BE2C (cell line): ENCODE results near the gene ZHX3.

ENCODE experiments used
- DNase-seq: peaks from one replicate; pipeline ENCODE4 v3.0.0-alpha.2; 2020
- H3K27me3 ChIP-seq: fragments of 250-450 bp; sonication (Bioruptor Pico); 2 replicates; pipeline ENCODE4 v1.5.1; 2020; ENCODE audit warnings: mild to moderate bottlenecking
- H3K36me3 ChIP-seq: fragments of 250-450 bp; sonication (Bioruptor Pico); 2 replicates; pipeline ENCODE4 v1.5.1; 2020; ENCODE audit warnings: mild to moderate bottlenecking
- H3K4me1 ChIP-seq: fragments of 250-450 bp; sonication (Bioruptor Pico); 2 replicates; pipeline ENCODE4 v1.5.1; 2020
- H3K4me3 ChIP-seq: 2 replicates; pipeline ENCODE4 v1.5.1; 2011; ENCODE audit warnings: low read depth, low read length
- H3K9me3 ChIP-seq: fragments of 250-450 bp; sonication (Bioruptor Pico); 2 replicates; pipeline ENCODE4 v1.5.1; 2020
- TF ChIP-seq, protein P1 (sequence below): IDR thresholded peaks from 2 replicates; pipeline ENCODE4 v1.5.1; 2012; ENCODE audit warnings: mild to moderate bottlenecking, low read depth, low read length

Gene ZHX3

DNA sequence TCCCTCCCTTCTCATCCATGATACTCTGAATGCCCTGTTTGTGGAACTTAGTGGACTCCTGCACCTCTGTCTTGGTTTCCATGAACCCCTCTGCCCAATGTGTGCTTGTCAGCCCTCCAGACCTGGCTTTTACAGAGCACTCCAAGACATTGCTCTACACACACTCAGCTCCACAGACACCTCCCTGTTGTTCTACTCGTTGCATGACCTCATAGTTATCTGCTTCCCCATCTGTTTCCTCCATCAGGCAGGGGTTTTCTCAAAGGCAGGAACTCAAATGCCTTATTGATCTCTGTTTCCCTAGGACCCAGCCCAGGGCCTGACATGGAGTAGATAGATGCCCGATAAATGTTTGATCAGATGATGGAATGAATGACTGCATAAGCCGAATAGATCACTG, 166.9 kb downstream of the ZHX3 start:
- DNase-seq, result no peak
- Histone ChIP-seq H3K27me3 (no peaks in the 10 kb centered on the region), H3K9me3 (no peaks in the 10 kb centered on the region), H3K36me3 (no peaks in the 10 kb centered on the region; the same call in 1 of the 2 replicates), H3K4me1 (no peaks in the 10 kb centered on the region), H3K4me3 (no peak overlapping the region)
- TF ChIP-seq, protein P1, sequence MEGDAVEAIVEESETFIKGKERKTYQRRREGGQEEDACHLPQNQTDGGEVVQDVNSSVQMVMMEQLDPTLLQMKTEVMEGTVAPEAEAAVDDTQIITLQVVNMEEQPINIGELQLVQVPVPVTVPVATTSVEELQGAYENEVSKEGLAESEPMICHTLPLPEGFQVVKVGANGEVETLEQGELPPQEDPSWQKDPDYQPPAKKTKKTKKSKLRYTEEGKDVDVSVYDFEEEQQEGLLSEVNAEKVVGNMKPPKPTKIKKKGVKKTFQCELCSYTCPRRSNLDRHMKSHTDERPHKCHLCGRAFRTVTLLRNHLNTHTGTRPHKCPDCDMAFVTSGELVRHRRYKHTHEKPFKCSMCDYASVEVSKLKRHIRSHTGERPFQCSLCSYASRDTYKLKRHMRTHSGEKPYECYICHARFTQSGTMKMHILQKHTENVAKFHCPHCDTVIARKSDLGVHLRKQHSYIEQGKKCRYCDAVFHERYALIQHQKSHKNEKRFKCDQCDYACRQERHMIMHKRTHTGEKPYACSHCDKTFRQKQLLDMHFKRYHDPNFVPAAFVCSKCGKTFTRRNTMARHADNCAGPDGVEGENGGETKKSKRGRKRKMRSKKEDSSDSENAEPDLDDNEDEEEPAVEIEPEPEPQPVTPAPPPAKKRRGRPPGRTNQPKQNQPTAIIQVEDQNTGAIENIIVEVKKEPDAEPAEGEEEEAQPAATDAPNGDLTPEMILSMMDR, result no peak

DNA sequence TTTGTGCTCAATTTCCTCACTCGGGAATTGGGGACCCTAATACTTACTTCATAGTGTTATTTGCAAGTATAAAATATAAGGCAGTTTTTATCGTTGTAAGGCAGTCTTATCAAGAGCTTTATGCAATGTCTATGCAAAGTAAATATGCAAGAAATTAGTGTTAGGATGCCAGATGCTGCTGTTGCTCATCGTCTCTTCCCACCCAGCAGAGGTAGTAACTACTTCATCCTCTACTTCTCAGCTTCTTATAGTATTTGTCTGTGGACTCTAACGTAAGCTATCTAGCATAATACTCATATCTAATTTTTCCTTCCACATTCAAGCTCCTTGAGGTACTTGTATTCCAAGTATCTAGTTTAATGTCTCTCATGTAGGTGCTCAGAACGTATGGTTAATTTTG, 168.6 kb downstream of the ZHX3 start:
- Histone ChIP-seq H3K4me1 (no peaks in the 10 kb centered on the region), H3K4me3 (no peak overlapping the region), H3K36me3 (no peaks in the 10 kb centered on the region), H3K27me3 (no peaks in the 10 kb centered on the region), H3K9me3 (no peaks in the 10 kb centered on the region)
- DNase-seq, result no peak
- TF ChIP-seq, protein P1, result no peak

DNA sequence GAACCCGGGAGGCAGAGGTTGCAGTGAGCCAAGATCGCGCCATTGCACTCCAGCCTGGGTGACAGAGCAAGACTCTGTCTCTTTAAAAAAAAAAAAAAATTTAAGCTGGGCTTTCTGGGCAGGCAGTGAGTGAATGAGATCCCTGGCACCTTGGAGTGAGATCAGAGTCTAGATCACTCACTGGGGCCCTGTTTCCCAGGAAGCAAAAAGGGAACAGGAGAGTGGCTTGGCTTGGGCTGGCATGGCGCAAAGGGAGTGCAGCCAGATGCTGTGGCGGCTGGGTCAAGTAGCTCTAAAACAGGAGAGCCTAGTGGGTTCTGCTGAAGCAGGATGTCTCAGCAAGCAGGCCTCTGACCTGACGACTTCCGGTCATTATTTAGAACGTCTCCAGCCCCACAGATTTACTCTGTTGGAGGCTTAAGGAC, 169.8 kb downstream of the ZHX3 start:
- no peak overlapping the region for H3K4me3 ChIP-seq
- no peaks in the 10 kb centered on the region for H3K27me3 ChIP-seq
- H3K4me1 ChIP-seq, result no peaks in the 10 kb centered on the region
- TF ChIP-seq, protein P1, result no peak
- no peaks in the 10 kb centered on the region for H3K36me3 ChIP-seq
- no peak for DNase-seq
- H3K9me3 ChIP-seq, result no peaks in the 10 kb centered on the region

DNA sequence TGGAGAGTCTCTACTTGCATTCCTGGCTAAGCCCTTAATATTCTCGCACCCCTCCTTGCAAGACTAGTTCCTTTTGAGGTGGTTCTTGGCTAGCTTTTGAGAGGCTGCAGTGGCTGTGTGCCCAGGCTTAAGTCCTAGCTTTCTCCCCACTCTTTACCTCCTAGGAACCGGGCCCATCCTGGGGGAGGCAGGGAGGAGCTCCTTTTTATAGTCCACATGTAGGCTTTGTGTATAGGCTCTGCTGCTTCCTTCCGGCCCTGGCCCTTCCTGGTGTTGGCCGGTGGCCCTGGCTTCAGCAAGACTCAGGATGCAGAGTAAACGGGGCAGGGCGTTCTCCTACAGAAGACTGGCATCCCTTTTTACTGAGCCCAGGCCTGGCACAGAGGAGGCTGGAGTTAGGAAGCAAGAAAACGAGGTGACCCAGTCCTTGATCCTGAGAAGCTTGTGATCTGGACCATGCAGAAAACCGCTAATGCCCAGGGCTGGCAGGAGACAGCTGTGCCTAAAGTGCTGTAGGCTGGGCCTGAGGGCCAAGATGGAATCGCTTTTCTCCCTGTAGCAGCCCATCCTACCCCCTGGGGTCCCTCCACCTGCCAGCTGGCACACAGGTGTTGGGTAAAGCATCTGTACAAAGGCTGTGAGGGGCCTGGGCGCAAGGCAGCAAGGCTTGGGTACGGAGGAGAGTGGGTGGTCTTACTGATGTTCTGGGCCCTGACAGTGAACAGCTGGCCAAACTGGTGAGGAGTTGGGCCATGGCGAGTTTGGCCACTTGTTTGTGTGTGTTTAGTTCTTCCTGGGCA, 171.5 kb downstream of the ZHX3 start:
- Histone ChIP-seq H3K4me1 (no peaks in the 10 kb centered on the region), H3K27me3 (no peaks in the 10 kb centered on the region), H3K4me3 (no peak overlapping the region), H3K9me3 (no peaks in the 10 kb centered on the region), H3K36me3 (no peaks in the 10 kb centered on the region)
- TF ChIP-seq, protein P1, result no peak
- no peak for DNase-seq

DNA sequence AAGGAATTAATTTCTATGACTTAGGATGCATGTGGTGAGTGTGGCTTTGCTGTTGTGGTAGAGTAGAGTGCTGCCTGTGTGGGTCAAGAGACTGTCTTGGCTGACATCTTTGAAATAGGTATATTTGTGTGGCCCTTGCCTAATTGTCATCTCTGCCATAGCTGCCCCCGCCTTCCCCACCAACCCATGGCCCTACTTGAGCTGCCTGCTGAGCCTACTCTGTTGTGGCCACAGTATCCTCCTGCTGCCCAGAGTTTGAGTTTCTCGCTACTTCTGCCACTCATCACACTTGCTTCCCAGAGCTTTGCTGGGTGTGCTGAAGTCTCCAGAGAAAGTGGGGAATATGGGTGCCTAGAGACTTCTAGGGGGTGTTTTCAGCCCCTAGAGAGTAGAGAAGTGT, 172.2 kb downstream of the ZHX3 start:
- H3K4me1 ChIP-seq, result no peaks in the 10 kb centered on the region
- no peaks in the 10 kb centered on the region for H3K27me3 ChIP-seq
- no peaks in the 10 kb centered on the region for H3K9me3 ChIP-seq
- no peak overlapping the region for H3K4me3 ChIP-seq
- DNase-seq, result no peak
- H3K36me3 ChIP-seq, result no peaks in the 10 kb centered on the region
- TF ChIP-seq, protein P1, result no peak

DNA sequence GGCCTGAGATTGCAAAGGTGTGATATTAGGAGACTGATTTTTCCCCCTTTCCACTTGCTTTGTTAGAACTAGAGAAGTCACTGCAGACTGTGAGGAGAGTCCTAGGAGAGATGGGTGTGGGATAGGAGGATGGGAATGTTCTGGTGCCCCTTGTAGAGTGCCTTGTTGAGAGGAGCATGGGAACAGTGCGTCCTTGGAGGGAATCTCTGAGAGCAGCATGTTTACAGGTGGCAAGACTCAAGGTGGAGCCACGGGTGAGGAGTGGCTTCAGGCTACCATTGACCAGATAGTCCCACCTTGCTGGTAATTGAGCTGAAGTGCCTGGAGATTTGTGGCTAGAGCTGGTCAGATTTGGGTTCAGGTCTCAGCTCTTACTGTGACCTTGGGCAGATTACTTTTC, 174.2 kb downstream of the ZHX3 start:
- no peaks in the 10 kb centered on the region for H3K36me3 ChIP-seq

More for the DNA sequence above, 174.2 kb downstream of the ZHX3 start:
- no peak for DNase-seq
- TF ChIP-seq, protein P1, result no peak
- H3K27me3 ChIP-seq, result no peaks in the 10 kb centered on the region
- no peaks in the 10 kb centered on the region for H3K4me1 ChIP-seq
- no peaks in the 10 kb centered on the region for H3K9me3 ChIP-seq
- no peak overlapping the region for H3K4me3 ChIP-seq
